Left lobe of liver (tissue), 2 donors: Measurements from ENCODE around the gene TF. TPM values are rescaled to one million over a fixed set of nuclear protein-coding genes. Genes with fewer than 3 reads are reported as not detected.
A peak's percentile ranks its signal among the peaks of the same experiment; 100 is the strongest.

Experiments used
- ATAC-seq: fragments of 200-7000 bp; cut with Tn5 transposase; one replicate; pipeline ENCODE4 v1.9.1; 2020; ENCODE audit warnings: mild to moderate bottlenecking, moderate library complexity
- DNase-seq: peaks from one replicate; pipeline ENCODE4 v3.0.0-alpha.2; 2020; ENCODE audit warnings: low spot score
- total RNA-seq: library from RNA; stranded (reverse); gene quantifications from one replicate; pipeline ENCODE4 v1.2.1, GENCODE V29; 2021
- donor health status: DM: no; HTN: no; CAD: no; lungs with moderate emphysema.
- donor health status: DM: no; HTN: yes; CAD: no.

Gene TF
- total RNA-seq, 1 donor from 2014 or later: 25,131 TPM

- ATAC-seq: no peak
- no peak for DNase-seq
These were observed 87.9 kb downstream of the TF start for GRCh38 chr3:133833880-133834620.

- ATAC-seq (no peak), DNase-seq (no peak)
These were observed 88.6 kb downstream of the TF start for GRCh38 chr3:133834621-133835417.

- ATAC-seq (no peak), DNase-seq (no peak)
These were observed 89.2 kb downstream of the TF start for GRCh38 chr3:133835418-133835743.

GRCh38 chr3:133835961-133836360 lies 89.8 kb downstream of the TF start:
- ATAC-seq (no peak), DNase-seq (no peak)

- ATAC-seq (no peak), DNase-seq (no peak)
These were observed 90.4 kb downstream of the TF start for GRCh38 chr3:133836497-133837158.

GRCh38 chr3:133837487-133838295 lies 91.5 kb downstream of the TF start:
- DNase-seq: no peak
- ATAC-seq: no peak

- DNase-seq (no peak), ATAC-seq (no peak)
These were observed 92.2 kb downstream of the TF start for GRCh38 chr3:133838296-133838789.

GRCh38 chr3:133838916-133839800 lies 93.0 kb downstream of the TF start:
- DNase-seq (no peak), ATAC-seq (no peak)

GRCh38 chr3:133840055-133840737 lies 94.0 kb downstream of the TF start:
- ATAC-seq (no peak), DNase-seq (peak; percentile 35)

- DNase-seq (peak; percentile 30), ATAC-seq (no peak)
These were observed 94.6 kb downstream of the TF start for GRCh38 chr3:133840767-133841166.

GRCh38 chr3:133841196-133841595 lies 95.0 kb downstream of the TF start:
- DNase-seq (no peak), ATAC-seq (no peak)

- ATAC-seq (no peak), DNase-seq (no peak)
These were observed 96.0 kb downstream of the TF start for GRCh38 chr3:133842158-133842557.

- no peak for DNase-seq
These were observed 97.4 kb downstream of the TF start for GRCh38 chr3:133843634-133844033.

GRCh38 chr3:133845127-133845526 lies 98.9 kb downstream of the TF start:
- DNase-seq (no peak), ATAC-seq (no peak)

More at GRCh38 chr3:133843634-133844033, 97.4 kb downstream of the TF start:
- ATAC-seq: no peak

Other genes with a start within 250 kb of the TF start
- gene CDV3, start 172.7 kb upstream of the TF start, total RNA-seq: 60.3 TPM
- gene TOPBP1, start 84.5 kb upstream of the TF start, total RNA-seq: 7.0 TPM
- 73.3 TPM for gene SRPRB, start 59.4 kb downstream of the TF start, total RNA-seq
- 0.35 TPM for gene RAB6B, start 149.5 kb downstream of the TF start, total RNA-seq